ENCODE measurements around the gene LCP1.

Gene LCP1

DNA sequence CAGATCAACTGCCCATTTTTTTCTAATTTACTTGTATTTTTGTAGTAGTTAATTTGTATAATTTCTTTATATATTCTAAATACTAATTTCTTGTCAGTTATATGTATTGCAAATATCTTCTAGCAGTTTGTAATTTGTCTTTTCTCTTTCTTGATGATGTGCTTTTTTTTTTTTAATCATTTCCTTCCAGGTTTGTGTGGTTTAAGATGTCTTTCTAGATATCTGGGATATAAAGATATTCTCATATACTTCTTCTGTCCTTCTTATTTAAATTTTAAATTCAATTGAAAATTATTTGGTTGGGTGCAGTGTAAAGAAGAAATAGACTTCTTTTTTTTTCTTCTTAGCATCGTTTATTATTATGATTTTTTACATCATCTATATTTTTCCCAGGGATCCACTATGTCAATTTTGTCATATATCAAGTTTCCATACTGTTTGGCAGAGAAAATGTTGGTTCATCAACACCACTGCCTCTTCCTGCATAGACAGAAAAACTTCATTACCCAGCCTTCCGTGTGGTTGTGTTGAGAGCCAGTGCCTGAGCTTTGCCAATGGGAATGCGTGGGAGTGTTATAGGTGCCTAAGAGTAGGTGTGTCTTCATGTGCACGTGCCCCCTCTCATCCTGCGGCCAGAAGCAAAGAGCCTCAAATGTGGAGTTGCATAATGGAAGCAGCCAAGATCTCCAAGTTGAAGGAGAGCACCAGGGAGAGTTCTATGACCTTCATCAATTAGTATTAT, 93.0 kb downstream of the LCP1 start:
- H3K27me3 ChIP-seq (ENCODE audit: control insufficient read depth in 5 of 5, insufficient read depth in 4 of 5, low read length in 5 of 5) = peaks cover 0 to 3% (median 0%) of the 10 kb centered on the region in 5 donors
- no peaks in the 10 kb centered on the region for H3K4me1 ChIP-seq (ENCODE audit: control insufficient read depth in 5 of 5, insufficient read depth in 5 of 5, low read length in 5 of 5)
- no peak overlapping the region for H3K4me3 ChIP-seq (ENCODE audit: low read depth in 1 of 5, low read length in 5 of 5)
- H3K36me3 ChIP-seq (ENCODE audit: control insufficient read depth in 5 of 5, insufficient read depth in 5 of 5, low read length in 5 of 5) = no peaks in the 10 kb centered on the region
- H3K9ac ChIP-seq (ENCODE audit: low read length in 5 of 5) = no peak overlapping the region
- H3K9me3 ChIP-seq (ENCODE audit: control insufficient read depth in 5 of 5, low read length in 5 of 5) = no peaks in the 10 kb centered on the region
- no peak overlapping the region for H3K27ac ChIP-seq (ENCODE audit: low read depth, low read length)

DNA sequence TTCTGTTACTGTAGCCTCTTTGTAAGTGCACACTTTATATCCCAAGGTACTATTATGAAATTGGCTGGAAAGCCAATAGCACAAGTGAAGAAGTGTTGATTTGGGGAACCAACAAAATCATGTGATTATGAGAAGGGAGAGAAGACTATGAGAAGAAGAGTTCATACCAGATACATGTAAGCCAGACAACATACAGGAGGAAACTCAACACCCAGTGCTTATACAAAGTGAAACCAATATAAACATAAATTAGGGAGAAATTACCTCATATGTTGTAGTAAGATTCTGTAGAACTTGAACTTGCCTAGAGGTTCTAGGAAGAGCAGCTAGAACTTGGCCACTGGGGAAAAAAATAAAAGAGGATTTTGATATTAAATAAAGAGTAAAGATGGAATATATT, 94.5 kb downstream of the LCP1 start:
- H3K36me3 ChIP-seq (ENCODE audit: control insufficient read depth in 5 of 5, insufficient read depth in 5 of 5, low read length in 5 of 5) = no peaks in the 10 kb centered on the region
- H3K4me3 ChIP-seq (ENCODE audit: low read depth in 1 of 5, low read length in 5 of 5) = no peak overlapping the region
- H3K27ac ChIP-seq (ENCODE audit: low read depth, low read length) = no peak overlapping the region
- no peaks in the 10 kb centered on the region for H3K4me1 ChIP-seq (ENCODE audit: control insufficient read depth in 5 of 5, insufficient read depth in 5 of 5, low read length in 5 of 5)
- H3K9ac ChIP-seq (ENCODE audit: low read length in 5 of 5) = no peak overlapping the region
- H3K9me3 ChIP-seq (ENCODE audit: control insufficient read depth in 5 of 5, low read length in 5 of 5) = no peaks in the 10 kb centered on the region
- peaks cover 0 to 3% (median 0%) of the 10 kb centered on the region in 5 donors for H3K27me3 ChIP-seq (ENCODE audit: control insufficient read depth in 5 of 5, insufficient read depth in 4 of 5, low read length in 5 of 5)

DNA sequence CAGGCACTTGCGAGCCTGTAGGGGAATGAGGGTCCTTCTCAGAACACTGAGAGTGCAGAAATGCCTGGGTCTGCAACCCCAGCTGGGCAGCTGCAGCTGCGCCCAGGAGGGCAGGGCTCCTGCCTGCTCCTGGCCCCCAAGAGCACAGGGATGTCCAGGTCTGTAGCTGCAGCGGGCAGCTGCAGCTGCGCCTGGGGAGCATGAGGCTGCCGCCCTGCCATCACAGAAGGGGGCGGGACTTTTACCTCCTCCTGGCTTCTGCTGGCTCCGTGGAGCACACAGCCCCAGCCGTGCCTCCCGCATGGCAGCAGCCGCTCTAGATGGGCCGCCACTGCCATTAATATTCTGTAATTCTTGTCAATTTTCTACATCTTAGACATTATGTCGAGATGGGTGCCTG, 95.0 kb downstream of the LCP1 start:
- Histone ChIP-seq H3K36me3 (ENCODE audit: control insufficient read depth in 5 of 5, insufficient read depth in 5 of 5, low read length in 5 of 5) (no peaks in the 10 kb centered on the region), H3K27ac (ENCODE audit: low read depth, low read length) (no peak overlapping the region)

DNA sequence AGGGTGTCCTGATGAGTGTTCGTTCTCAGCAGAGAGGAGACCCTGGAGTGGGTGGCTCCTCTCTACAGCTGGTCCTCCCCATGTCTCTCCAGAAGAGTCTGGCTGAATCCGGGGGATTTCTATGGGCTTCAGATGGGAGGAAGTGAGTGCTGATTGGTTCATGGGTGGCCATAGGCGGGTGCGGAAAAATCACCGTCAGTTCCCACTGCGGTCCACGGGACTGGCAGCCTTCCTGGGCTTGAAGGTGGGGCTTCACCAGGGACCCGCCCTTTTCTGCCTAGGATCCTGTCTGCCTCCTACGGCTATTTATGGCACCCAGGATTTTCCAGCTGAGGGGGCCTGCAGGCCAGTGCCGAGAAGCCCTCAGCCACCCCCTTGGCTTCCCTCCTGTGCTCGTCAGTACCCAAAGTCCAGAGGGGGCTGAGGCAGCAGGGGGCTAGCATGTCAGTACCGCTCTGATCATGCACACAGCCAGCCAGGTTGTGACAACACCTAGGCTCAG, 95.5 kb downstream of the LCP1 start:
- H3K27ac ChIP-seq (ENCODE audit: low read depth, low read length) = no peak overlapping the region
- H3K9ac ChIP-seq (ENCODE audit: low read length in 5 of 5) = no peak overlapping the region
- no peaks in the 10 kb centered on the region for H3K4me1 ChIP-seq (ENCODE audit: control insufficient read depth in 5 of 5, insufficient read depth in 5 of 5, low read length in 5 of 5)
- no peaks in the 10 kb centered on the region for H3K36me3 ChIP-seq (ENCODE audit: control insufficient read depth in 5 of 5, insufficient read depth in 5 of 5, low read length in 5 of 5)
- no peak overlapping the region for H3K4me3 ChIP-seq (ENCODE audit: low read depth in 1 of 5, low read length in 5 of 5)
- peaks cover 0 to 3% (median 0%) of the 10 kb centered on the region in 5 donors for H3K27me3 ChIP-seq (ENCODE audit: control insufficient read depth in 5 of 5, insufficient read depth in 4 of 5, low read length in 5 of 5)
- no peaks in the 10 kb centered on the region for H3K9me3 ChIP-seq (ENCODE audit: control insufficient read depth in 5 of 5, low read length in 5 of 5)

More for the DNA sequence above, 95.0 kb downstream of the LCP1 start:
- Histone ChIP-seq H3K4me3 (ENCODE audit: low read depth in 1 of 5, low read length in 5 of 5) (no peak overlapping the region), H3K27me3 (ENCODE audit: control insufficient read depth in 5 of 5, insufficient read depth in 4 of 5, low read length in 5 of 5) (peaks cover 0 to 3% (median 0%) of the 10 kb centered on the region in 5 donors), H3K9me3 (ENCODE audit: control insufficient read depth in 5 of 5, low read length in 5 of 5) (no peaks in the 10 kb centered on the region), H3K4me1 (ENCODE audit: control insufficient read depth in 5 of 5, insufficient read depth in 5 of 5, low read length in 5 of 5) (no peaks in the 10 kb centered on the region), H3K9ac (ENCODE audit: low read length in 5 of 5) (no peak overlapping the region)

DNA sequence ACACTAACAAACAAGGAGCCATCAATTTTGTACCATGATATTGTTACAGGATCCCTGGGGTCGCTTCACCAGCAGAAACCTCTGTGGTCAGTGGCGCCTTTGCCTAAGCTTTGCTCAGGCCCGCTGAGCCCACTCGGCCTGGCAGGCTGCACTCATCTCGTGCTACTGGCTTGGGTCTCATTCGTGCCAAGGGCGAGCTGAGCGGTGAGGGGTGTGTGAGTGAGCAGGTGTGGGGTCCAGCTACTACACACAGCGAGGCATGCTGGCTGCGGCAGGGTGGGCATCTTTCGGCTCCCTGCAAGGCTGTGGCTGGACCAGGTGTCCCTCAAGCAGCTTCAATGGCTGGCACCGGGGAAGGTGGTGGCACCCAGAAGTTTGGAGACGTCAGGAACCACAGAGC, 96.2 kb downstream of the LCP1 start:
- Histone ChIP-seq H3K9ac (ENCODE audit: low read length in 5 of 5) (no peak overlapping the region), H3K4me1 (ENCODE audit: control insufficient read depth in 5 of 5, insufficient read depth in 5 of 5, low read length in 5 of 5) (no peaks in the 10 kb centered on the region), H3K4me3 (ENCODE audit: low read depth in 1 of 5, low read length in 5 of 5) (no peak overlapping the region), H3K36me3 (ENCODE audit: control insufficient read depth in 5 of 5, insufficient read depth in 5 of 5, low read length in 5 of 5) (no peaks in the 10 kb centered on the region), H3K9me3 (ENCODE audit: control insufficient read depth in 5 of 5, low read length in 5 of 5) (no peaks in the 10 kb centered on the region), H3K27me3 (ENCODE audit: control insufficient read depth in 5 of 5, insufficient read depth in 4 of 5, low read length in 5 of 5) (peaks cover 0 to 3% (median 0%) of the 10 kb centered on the region in 5 donors), H3K27ac (ENCODE audit: low read depth, low read length) (no peak overlapping the region)

GRCh38 chr13:46082324-46082723, 99.7 kb downstream of the LCP1 start:
- H3K4me1 ChIP-seq (ENCODE audit: control insufficient read depth in 5 of 5, insufficient read depth in 5 of 5, low read length in 5 of 5) = no peaks in the 10 kb centered on the region
- H3K27ac ChIP-seq (ENCODE audit: low read depth, low read length) = no peak overlapping the region
- H3K9ac ChIP-seq (ENCODE audit: low read length in 5 of 5) = no peak overlapping the region
- H3K36me3 ChIP-seq (ENCODE audit: control insufficient read depth in 5 of 5, insufficient read depth in 5 of 5, low read length in 5 of 5) = no peaks in the 10 kb centered on the region
- H3K4me3 ChIP-seq (ENCODE audit: low read depth in 1 of 5, low read length in 5 of 5) = no peak overlapping the region
- H3K27me3 ChIP-seq (ENCODE audit: control insufficient read depth in 5 of 5, insufficient read depth in 4 of 5, low read length in 5 of 5) = peaks cover 0 to 3% (median 0%) of the 10 kb centered on the region in 5 donors
- H3K9me3 ChIP-seq (ENCODE audit: control insufficient read depth in 5 of 5, low read length in 5 of 5) = no peaks in the 10 kb centered on the region

- no peak overlapping the region for H3K9ac ChIP-seq (ENCODE audit: low read length in 5 of 5)
- H3K27ac ChIP-seq (ENCODE audit: low read depth, low read length) = no peak overlapping the region
Observed at GRCh38 chr13:46079770-46080169, 102.2 kb downstream of the LCP1 start.

GRCh38 chr13:46077265-46077664, 104.7 kb downstream of the LCP1 start:
- H3K9me3 ChIP-seq (ENCODE audit: control insufficient read depth in 5 of 5, low read length in 5 of 5) = no peaks in the 10 kb centered on the region
- H3K36me3 ChIP-seq (ENCODE audit: control insufficient read depth in 5 of 5, insufficient read depth in 5 of 5, low read length in 5 of 5) = no peaks in the 10 kb centered on the region
- no peak overlapping the region for H3K4me3 ChIP-seq (ENCODE audit: low read depth in 1 of 5, low read length in 5 of 5)
- H3K9ac ChIP-seq (ENCODE audit: low read length in 5 of 5) = no peak overlapping the region
- H3K4me1 ChIP-seq (ENCODE audit: control insufficient read depth in 5 of 5, insufficient read depth in 5 of 5, low read length in 5 of 5) = no peaks in the 10 kb centered on the region
- no peaks in the 10 kb centered on the region for H3K27me3 ChIP-seq (ENCODE audit: control insufficient read depth in 5 of 5, insufficient read depth in 4 of 5, low read length in 5 of 5)
- H3K27ac ChIP-seq (ENCODE audit: low read depth, low read length) = no peak overlapping the region

More at GRCh38 chr13:46079770-46080169, 102.2 kb downstream of the LCP1 start:
- Histone ChIP-seq H3K9me3 (ENCODE audit: control insufficient read depth in 5 of 5, low read length in 5 of 5) (no peaks in the 10 kb centered on the region), H3K36me3 (ENCODE audit: control insufficient read depth in 5 of 5, insufficient read depth in 5 of 5, low read length in 5 of 5) (no peaks in the 10 kb centered on the region), H3K27me3 (ENCODE audit: control insufficient read depth in 5 of 5, insufficient read depth in 4 of 5, low read length in 5 of 5) (no peaks in the 10 kb centered on the region), H3K4me3 (ENCODE audit: low read depth in 1 of 5, low read length in 5 of 5) (no peak overlapping the region), H3K4me1 (ENCODE audit: control insufficient read depth in 5 of 5, insufficient read depth in 5 of 5, low read length in 5 of 5) (no peaks in the 10 kb centered on the region)

DNA sequence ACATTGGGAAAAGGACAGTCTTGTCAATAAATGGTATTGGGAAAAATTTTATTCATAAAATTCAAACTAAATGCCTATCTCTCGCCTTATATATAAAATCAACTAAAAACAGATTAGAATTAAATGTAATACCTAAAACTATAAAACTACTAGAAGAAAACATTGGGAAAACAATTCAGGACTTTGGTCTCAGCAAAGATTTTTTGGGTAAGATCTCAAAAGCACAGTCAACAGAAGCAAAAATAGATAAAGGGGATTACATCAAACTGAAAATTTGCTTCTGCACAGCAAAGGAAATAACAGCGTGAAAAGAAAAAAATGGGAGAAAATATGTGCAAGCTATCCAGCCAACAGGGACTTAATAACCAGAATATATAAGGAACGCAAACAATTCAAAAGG, 105.2 kb downstream of the LCP1 start:
- Histone ChIP-seq H3K9me3 (ENCODE audit: control insufficient read depth in 5 of 5, low read length in 5 of 5) (no peaks in the 10 kb centered on the region), H3K9ac (ENCODE audit: low read length in 5 of 5) (no peak overlapping the region), H3K27me3 (ENCODE audit: control insufficient read depth in 5 of 5, insufficient read depth in 4 of 5, low read length in 5 of 5) (no peaks in the 10 kb centered on the region)

More for the DNA sequence above, 105.2 kb downstream of the LCP1 start:
- Histone ChIP-seq H3K4me3 (ENCODE audit: low read depth in 1 of 5, low read length in 5 of 5) (no peak overlapping the region), H3K4me1 (ENCODE audit: control insufficient read depth in 5 of 5, insufficient read depth in 5 of 5, low read length in 5 of 5) (peaks cover 0 to 2% (median 0%) of the 10 kb centered on the region in 5 donors), H3K36me3 (ENCODE audit: control insufficient read depth in 5 of 5, insufficient read depth in 5 of 5, low read length in 5 of 5) (no peaks in the 10 kb centered on the region), H3K27ac (ENCODE audit: low read depth, low read length) (no peak overlapping the region)
